ENCODE data around the gene COL26A1.

DNA sequence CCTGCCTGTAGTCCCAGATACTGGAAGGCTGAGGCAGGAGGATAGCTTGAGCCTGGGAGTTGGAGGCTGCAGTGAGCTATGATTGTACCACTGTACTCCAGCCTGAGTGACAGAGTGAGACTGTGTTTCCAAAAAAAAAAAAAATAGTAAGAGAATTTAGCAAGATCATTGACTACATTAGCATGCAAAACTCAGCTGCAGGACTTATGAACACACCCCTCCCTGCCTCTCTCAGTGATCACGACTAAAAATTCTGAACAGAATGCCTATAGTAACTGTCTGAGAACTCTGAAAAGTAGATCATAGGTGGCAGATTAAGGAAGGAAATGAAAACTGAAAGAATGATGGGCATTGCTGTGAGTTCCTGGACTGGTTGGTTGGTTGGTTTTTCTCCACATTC is 215.9 kb downstream of the COL26A1 start:
- TF ChIP-seq EZH2 (IDR thresholded peaks at IDR 0.05; ENCODE audit: borderline replicate concordance), result no peak
- TF ChIP-seq, protein P1, sequence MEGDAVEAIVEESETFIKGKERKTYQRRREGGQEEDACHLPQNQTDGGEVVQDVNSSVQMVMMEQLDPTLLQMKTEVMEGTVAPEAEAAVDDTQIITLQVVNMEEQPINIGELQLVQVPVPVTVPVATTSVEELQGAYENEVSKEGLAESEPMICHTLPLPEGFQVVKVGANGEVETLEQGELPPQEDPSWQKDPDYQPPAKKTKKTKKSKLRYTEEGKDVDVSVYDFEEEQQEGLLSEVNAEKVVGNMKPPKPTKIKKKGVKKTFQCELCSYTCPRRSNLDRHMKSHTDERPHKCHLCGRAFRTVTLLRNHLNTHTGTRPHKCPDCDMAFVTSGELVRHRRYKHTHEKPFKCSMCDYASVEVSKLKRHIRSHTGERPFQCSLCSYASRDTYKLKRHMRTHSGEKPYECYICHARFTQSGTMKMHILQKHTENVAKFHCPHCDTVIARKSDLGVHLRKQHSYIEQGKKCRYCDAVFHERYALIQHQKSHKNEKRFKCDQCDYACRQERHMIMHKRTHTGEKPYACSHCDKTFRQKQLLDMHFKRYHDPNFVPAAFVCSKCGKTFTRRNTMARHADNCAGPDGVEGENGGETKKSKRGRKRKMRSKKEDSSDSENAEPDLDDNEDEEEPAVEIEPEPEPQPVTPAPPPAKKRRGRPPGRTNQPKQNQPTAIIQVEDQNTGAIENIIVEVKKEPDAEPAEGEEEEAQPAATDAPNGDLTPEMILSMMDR (IDR thresholded peaks at IDR 0.05; ENCODE audit: poor library complexity), result no peak
